GM21619 (cell line): Measurements from ENCODE around the gene KAT5.
"Not testable (repeated sequence)": the region's sequence is repeated elsewhere in the genome, so short reads cannot be mapped to it uniquely, and the experiment has no call there.

ENCODE experiments used
- ATAC-seq: cut with Tn5 transposase; IDR thresholded peaks from one replicate; pipeline ENCODE4 v1.9.1; 2021; ENCODE audit not compliant: unreplicated experiment

The KAT5 gene

DNA sequence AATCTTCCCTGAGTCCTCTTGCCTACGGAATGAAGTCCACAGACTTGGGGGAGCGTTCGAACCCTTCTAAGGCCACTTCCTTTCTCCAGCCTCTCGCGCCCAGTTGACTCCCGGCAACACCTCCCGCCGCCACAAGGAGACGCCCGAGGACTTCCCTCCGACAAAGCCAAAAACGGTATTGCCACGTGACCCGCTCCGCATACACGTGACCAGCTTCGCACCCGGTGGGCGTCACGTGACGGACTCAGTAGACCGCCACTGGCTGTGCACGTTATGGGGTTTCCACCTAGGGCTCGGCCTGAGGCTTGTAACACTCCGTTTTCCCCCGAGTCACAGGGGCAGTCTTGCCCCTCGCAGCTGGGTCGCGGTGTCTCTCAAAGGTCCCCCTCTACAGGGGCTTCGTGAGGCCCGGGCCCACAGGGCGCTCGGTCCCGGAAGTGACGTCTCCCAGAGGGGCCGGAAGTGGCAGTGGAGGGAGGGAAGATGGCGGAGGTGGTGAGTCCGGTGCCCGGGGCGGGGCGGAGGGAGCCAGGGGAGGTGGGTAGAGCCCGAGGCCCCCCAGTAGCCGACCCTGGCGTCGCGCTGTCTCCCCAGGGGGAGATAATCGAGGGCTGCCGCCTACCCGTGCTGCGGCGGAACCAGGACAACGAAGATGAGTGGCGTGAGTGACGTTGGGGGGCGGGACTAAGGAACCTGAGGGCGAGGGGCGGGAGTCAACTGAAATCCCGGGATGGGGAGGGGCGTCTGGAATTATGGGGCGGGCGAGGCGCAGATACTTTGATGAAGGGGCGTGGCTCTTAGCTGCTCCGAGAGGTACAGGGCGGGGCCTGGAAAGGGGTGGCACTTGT is at the start of gene KAT5:
Gene KAT5, plus strand, starts transcription at position 468 of the 848 bp plus-strand sequence. Its CDS starts 16 bp downstream, at position 484.
- peak; percentile 68 for ATAC-seq

DNA sequence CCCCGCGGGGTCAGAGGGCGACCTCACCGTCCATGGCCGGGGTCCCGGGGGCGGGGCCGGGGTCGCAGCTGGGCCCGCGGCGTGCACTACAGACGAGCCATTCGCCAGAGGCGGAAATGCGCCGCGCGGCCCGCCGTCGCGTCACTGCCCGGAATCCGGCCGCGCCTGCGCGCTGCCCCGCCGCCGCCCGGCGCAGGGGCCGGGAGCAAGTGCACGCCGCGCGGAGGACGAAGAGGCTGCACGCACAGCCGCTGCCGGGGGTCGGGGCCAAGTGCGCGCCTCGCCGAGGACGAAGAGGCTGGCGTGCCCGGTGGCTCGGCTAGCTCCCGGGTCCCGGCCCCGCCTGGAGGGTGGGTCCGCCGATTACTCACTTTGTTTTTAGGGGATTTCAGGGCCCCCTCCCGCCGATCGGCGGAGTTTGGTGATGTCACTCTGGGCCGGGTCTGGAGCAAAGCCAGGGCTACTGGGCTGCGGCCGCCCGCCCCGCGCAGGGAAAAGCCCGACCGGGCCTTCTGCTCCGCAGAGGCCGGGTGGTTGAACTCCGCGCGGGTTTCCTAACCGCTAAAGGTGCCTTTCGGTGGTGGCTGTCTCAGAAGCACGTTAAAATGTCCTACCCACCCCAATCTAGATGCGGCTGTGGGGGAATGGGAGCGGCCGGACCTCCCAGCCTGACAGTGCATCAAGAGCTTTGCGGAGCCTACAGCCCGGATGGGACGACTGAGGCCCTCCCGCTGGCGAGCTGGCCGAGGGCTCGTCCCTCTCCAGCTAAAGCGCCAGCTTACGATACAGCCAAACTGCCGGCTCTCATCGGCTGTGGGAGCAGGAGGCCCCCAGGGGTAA is 49.0 kb upstream of the KAT5 start, which contains the start of gene RELA:
Gene RELA, minus strand, starts transcription at position 118 of the 840 bp plus-strand sequence. Its CDS starts 84 bp downstream, at position 34.
- peak; percentile 69 for ATAC-seq

DNA sequence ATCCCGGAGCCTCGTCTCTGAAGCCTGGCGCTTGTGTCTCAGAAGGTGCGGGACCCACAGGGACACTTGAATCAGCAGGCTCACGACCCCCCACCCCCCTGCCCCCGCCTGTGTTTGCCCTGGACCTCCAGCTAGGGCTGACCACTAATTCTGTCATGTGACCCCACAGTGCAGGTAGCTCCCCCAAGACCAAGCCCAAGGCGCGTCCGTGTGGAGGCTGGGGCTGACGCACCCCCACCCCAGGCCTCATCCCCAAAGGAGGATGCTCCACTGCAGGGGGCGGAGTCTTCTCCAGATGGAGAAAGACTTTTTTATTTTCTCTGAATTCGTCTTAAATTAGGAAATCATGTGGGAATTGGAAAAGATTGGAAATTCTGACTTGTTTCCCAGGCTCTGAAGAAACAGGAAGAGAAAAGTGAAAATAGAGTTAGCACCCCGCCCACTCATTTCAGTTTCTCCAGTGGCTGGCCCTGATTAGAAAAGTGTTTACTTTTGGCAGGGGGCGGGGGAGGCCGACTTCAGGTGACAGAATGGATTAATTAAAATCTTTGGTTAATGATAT is 48.3 kb upstream of the KAT5 start:
- ATAC-seq = peak; percentile 21

DNA sequence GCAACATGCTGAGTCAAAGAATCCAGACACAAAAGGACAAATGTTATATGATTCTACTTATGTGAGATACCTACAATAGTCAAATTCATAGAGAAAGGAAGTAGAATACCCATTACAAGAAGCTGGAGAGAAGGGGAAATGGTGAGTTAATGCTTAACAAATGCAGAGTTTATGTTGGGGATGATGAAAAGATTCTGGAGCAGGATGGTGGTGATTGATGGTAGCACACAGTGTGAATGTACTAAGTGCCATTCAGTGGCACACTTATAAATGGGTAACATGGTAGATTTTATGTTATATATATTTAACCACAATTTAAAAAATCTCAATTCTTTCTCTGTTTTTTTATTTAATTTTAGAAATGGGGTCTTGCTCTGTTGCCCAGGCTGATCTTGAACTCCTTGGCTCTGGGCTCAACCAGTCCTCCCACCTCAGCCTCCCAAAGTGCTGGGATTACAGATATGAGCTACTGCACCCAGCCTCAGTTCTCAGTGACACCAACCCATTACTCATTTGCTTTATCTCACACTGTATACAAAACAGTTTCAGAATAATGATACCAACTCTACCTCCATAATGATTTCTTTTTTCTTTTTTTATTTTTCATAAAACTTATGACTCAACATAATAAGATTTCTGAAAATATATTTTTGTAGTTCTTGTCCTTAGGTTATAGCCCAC is 39.7 kb upstream of the KAT5 start:
- no peak for ATAC-seq

DNA sequence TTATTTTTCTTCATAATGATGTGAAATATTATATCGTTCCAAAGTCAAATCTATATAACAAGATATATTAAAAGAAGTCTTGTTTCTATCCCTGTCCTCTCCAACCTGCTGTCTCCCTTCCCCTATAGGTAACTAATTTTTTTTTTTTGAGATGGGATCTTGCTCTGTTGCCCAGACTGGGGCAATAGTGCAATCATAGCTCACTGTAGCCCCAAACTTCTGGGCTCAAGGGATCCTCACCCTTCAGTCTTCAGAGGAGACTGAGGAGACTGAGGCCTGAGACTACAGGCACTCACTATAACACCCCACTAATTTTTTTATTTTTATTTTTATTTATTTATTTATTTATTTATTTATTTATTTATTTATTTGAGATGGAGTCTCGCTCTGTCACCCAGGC is 39.1 kb upstream of the KAT5 start:
- ATAC-seq = no peak

DNA sequence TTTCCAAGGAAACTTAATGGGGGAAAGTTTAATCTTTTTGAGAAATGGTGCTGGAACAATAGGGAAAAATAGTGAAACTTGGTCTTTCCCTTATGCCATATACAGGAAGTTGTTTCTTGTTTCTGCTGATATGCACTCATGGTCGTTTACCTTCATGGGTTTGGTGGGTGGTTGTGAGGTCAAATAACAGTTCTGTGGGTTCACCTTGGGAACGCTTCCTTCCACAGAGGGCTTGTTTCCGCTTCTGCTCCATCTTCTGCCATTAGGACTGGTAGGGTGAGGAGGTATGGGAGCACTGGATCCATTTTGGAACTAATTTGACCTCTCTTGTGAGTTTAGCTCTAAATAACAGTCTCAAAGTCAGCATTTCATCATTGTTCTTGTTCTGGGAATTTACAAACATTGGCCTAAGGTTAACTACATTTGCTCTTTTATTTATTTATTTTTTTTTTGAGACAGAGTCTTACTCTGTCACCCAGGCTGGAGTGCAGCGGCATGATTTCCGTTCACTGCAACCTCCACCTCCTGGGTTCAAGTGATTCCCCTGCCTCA is 31.8 kb upstream of the KAT5 start:
- ATAC-seq = no peak

DNA sequence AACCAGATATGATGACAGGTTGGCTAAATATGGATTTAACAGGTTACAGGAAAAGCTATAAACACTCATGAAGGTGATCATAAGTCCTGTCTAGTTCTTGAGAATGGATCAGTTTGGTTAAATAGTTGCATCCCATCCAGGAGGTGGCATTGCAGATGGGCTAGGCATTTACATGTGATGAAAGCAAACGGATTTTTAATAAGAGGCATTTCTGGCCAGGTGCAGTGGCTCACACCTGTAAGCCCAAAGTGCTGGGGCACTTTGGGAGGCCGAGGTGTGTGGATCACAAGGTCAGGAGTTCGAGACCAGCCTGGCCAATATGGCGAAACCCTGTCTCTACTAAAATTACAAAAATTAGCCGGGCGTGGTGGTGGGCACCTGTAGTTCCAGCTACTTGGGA is 28.6 kb upstream of the KAT5 start:
- not testable (repeated sequence) for ATAC-seq

DNA sequence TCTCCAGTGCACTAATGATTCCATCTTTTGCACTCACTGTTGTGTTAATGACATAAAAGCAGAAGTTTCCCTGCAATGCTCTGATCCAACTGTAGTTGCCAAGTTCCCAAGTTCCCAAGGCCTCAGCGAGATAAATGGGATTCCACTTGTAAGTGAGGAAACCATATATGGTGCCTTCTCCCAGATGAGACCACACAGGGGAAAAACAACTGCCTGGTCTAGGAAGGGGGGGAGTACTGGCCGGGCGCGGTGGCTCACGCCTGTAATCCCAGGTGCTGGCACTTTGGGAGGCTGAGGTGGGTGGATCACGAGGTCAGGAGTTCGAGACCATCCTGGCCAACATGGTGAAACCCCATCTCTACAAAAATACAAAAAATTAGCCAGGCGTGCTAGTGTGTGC is 26.1 kb upstream of the KAT5 start:
- ATAC-seq = no peak

DNA sequence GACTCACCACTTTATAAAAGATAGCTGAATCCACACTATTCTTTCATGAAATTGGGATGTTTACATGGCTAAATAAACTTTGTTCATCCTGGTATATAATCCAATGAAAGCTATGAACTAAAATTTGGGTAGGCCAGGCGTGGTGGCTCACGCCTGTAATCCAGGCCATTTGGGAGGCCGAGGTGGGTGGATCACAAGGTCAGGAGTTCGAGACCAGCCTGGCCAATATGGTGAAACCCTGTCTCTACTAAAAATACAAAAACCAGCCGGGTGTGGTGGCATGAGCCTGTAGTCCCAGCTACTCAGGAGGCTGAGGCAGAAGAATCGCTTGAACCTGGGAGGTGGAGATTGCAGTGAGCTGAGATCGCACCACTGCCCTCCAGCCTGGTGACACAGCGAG is 20.2 kb upstream of the KAT5 start:
- not testable (repeated sequence) for ATAC-seq

DNA sequence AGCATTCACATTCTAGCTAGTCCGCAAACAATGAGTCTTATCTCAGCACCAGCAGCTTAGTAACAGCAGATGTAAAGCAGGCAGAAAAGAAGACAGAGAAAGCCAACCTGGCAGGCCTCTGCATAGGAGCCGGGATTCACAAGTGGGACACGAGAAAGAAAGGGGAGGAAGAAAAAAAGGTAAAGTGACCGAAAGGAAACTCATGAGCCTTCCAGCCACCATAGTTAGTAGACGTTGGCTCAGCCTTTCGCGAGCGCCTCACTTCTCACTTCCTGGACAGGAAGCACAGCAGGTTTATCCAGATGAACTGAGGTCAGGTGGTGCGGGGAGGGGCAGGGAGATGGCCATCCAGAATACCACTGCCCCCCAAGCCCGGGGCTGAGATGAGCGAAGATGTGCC is 19.7 kb upstream of the KAT5 start:
- ATAC-seq = no peak

DNA sequence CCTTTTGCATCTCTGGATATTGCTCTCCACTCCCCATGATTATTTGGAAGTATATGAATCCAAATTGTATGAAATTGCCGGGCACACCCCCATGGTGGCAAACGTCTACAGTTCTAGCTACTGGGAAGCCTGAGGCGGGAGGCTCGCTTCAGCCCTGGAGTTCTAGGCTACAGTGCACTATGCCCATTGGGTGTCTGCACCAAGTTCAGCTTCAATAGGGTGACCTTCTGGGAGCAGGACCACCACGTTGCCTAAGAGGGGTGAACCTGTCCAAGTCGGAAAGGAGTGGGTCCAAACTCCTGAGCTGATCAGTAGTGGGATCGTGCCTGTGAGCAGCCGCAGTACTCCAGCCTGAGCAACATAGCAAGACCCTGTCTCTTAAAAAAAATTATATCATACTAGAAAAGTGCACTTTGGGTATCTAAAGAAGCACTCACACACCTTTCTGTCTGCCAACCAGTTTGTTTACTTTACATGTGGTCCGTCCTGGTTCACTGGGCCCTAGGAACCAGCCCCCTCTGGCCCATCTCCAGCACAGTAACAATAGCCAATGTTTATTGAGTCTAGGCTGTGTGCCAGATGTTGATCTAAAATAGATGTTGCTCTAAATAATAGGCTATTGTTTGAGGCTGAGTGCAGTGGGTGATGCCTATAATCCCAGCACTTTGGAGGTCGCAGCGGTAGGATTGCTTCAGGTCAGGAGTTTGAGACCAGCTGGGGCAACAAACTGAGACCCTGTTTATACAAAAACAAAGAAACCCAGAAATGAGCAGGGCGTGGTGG is 16.4 kb upstream of the KAT5 start:
- ATAC-seq = no peak

DNA sequence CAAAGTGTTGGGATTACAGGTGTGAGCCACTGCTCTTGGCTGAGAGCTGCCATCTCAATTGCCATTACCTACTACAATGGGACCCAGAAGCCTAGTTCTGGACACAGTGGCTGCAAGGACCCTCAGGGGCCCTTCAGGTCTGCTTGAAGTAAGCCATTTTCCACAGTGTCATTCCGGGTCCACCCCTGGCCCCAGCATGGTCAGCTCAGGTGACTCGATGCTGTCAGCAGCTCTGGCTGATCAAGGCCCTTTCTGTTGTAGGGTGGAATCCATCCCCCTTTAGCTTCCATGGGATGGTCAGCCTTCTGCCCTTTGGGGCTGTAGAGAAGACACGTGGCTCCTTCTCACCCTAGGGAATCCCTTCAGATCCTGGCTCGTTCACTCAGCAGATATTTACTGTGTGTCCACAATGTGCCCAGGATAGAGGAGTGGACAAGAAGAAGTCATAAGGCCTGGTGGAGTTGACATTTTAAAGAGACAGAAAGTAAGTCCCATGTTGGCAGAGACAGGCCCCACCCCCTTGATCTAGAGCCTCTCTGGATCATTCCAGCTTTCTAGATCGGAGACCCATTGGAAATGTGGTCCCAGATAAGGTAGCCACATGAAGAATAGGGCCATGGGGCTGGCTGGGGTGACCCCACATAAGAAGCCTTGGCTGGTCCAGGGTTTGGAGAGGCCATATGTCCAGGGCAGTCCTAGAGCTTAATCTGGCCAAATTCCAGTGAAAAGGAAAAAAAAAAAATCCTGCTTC is 15.1 kb upstream of the KAT5 start:
- ATAC-seq = no peak

DNA sequence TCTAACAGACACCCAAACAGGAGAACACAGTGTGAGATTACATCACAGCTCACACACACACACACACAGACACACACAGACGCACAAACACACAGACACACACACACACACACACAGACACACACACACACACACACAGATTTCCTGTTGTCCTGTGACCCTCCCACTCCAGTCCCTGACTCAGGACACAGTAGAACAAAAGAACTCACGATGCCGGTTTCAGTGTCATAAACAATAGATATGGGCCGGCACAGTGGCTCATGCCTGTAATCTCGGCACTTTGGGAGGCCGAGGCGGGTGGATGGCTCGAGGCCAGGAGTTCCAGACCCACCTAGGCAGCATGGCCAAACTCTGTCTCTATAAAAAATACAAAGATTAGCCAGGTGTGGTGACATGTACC is 13.8 kb upstream of the KAT5 start:
- ATAC-seq = no peak

DNA sequence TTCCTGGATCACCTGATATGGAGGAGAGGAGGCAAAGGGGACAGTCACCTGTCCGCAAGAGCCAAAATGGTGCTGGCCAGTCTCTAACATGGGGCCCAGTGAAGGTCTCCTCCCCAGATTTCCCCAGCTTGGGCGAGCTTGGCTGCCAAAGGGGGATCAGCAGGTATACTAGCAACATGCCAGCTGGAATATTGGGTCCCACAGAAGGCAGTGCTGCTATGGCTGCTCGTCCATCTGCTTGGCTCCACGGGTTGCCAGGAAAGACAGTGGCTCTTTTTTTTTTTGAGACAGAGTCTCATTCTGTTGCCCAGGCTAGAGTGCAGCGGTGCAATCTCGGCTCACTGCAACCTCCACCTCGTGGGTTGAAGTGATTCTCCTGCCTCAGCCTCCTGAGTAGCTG is 12.7 kb upstream of the KAT5 start:
- ATAC-seq = no peak

DNA sequence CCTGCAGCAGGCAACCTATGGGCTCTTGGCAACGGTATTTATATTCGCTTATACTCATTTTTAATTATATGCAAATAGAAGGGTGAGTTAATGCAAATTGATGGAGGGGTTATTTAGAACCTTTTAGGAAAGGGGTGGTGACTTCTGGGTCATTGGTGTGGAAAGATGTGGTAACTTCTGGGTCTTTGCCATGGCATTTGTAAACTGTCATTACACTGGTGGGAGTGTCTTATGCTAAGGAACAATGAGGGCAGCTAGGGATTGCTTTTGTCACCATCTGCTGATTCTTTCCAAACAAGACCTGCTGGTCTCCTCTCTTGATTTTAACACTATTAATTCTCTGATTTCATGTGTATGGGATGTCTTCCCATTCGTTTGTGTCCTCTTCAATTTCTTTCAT is 11.7 kb upstream of the KAT5 start:
- ATAC-seq = no peak

DNA sequence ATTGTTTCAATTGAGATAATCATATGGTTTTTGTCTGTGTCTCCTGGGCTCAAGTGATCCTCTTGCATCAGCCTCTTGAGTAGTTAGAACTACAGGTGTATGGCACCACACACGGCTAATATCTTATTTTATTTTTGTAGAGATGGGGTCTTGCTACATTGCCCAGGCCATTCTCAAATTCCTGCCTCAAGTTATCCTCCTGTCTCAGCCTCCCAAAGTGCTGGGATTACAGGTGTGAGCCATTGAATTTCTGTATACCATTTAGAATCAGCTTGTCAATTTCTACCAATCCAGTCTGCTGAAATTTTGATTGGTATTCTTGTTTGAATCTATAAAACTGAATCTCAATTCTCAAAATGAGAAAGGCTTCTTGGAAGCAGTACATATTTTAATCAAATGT is 10.4 kb upstream of the KAT5 start:
- ATAC-seq = no peak

DNA sequence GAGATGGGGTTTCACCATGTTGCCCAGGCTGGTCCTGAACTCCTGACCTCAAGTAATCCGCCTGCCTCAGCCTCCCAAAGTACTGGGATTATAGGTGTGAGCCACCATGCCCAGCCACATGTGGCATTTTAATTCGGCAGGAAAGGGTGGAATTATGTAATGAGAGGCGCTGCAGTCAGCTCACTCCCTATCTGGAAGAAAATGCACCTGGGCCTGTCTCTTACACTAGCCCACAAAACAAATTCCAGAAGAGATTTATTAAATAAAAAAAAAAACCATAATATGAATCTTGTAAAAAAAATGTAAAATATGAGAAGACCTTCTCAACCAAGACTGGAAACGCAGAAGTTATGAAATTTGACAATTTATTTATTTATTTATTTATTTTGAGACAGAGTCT is 8.2 kb upstream of the KAT5 start:
- ATAC-seq = no peak

DNA sequence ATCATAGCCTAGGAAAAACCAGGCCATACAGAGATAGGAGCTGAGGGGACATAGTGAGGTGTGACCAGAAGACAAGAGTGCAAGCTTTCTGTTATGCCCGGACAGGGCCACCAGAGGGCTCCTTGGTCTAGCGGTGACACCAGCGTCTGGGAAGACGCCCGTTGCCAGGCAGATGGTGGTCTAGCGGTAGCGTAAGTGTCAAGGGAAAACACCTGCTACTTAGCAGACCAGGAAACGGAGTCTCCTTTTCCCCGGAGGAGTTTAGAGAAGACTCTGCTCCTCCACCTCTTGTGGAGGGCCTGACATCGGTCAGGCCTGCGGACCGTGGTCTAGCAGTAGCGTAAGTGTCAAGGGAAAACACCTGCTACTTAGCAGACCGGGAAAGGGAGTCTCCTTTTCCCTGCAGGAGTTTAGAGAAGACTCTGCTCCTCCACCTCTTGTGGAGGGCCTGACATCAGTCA is 5.7 kb upstream of the KAT5 start:
- not testable (repeated sequence) for ATAC-seq

DNA sequence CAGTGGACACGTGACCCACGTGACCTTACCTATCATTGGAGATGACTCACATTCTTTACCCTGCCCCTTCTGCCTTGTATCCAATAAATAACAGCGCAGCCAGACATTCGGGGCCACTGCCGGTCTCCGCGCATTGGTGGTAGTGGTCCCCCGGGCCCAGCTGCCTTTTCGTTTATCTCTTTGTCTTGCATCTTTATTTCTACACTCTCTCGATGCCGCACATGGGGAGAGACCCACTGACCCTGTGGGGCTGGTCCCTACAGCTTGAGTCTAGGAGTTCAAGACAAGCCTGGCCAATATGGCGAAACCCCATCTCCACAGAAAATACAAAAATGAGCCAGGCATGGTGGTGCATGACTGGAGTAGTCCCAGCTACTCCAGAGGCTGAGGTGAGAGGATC is 5.0 kb upstream of the KAT5 start:
- ATAC-seq = not testable (repeated sequence)
